H1 (cell line): ENCODE data around the gene ACOT2. TPM values are rescaled to one million over a fixed set of nuclear protein-coding genes. Genes with fewer than 3 reads are reported as not detected.
A peak's percentile ranks its signal among the peaks of the same experiment; 100 is the strongest.

Source experiments
- CTCF ChIA-PET: fragments of 300-600 bp; sonication (Branson Sonifier 250); formaldehyde crosslinking; loops from one replicate; lab custom pipeline; 2021; ENCODE audit not compliant: partially characterized antibody; lab: Charles Lee
- POLR2A ChIA-PET: fragments of 300-600 bp; sonication (Branson Sonifier 250); formaldehyde crosslinking; loops from one replicate; lab custom pipeline; 2021; ENCODE audit warnings: inconsistent platforms; ENCODE audit not compliant: partially characterized antibody; lab: Charles Lee
- DNase-seq, 2 experiments: peaks; one replicate each; pipeline versions ENCODE4 v3.0.0 to v3.0.0-alpha.2; 2010 to 2022; ENCODE audit warnings: low spot score in 2 of 2, low read depth in 1 of 2, mixed read lengths in 1 of 2
- FAIRE-seq: peaks from 2 replicates; lab custom pipeline; 2011; peaks lifted over from hg19 to GRCh38; lab: Jason Lieb, UNC
- H2AFZ ChIP-seq: 2 replicates; pipeline ENCODE4 v1.8.1; 2012; ENCODE audit warnings: low read length, inconsistent platforms
- H2AK5ac ChIP-seq: 2 replicates; pipeline ENCODE4 v1.6.1; 2013; ENCODE audit warnings: low read depth, low read length
- H2BK120ac ChIP-seq: replicated peaks from 2 replicates; pipeline ENCODE3; 2013; ENCODE audit warnings: low read depth, low read length, inconsistent platforms
- H2BK12ac ChIP-seq: 2 replicates; pipeline ENCODE4 v1.6.1; 2013; ENCODE audit warnings: low read depth, low read length
- H2BK15ac ChIP-seq: 2 replicates; pipeline ENCODE4 v1.6.1; 2013; ENCODE audit warnings: low read length
- H2BK20ac ChIP-seq: 2 replicates; pipeline ENCODE4 v1.6.1; 2013; ENCODE audit warnings: low read length
- H2BK5ac ChIP-seq: 2 replicates; pipeline ENCODE4 v1.6.1; 2013; ENCODE audit warnings: low read depth, low read length
- H3K14ac ChIP-seq: 2 replicates; pipeline ENCODE4 v1.6.1; 2013; ENCODE audit warnings: inconsistent platforms; ENCODE audit not compliant: insufficient read length
- H3K18ac ChIP-seq: 2 replicates; pipeline ENCODE4 v1.6.1; 2013; ENCODE audit warnings: low read length; ENCODE audit errors: extremely low read depth
- H3K23ac ChIP-seq: 2 replicates; pipeline ENCODE4 v1.6.1; 2013; ENCODE audit warnings: inconsistent platforms; ENCODE audit not compliant: insufficient read length
- H3K23me2 ChIP-seq: 2 replicates; pipeline ENCODE4 v1.6.1; 2013; ENCODE audit warnings: low read depth, low read length
- H3K27ac ChIP-seq: 2 replicates; pipeline ENCODE4 v1.6.1; 2011; ENCODE audit warnings: low read depth, low read length, inconsistent platforms
- H3K27me3 ChIP-seq, 4 experiments: replicated peaks in 1 of 4; 1 replicate in 1 of 4; 2 replicates in 3 of 4; pipeline versions ENCODE4 v1.6.1 to v1.8.1; 2011 to 2013; ENCODE audit warnings: low read length in 3 of 4, mild to moderate bottlenecking in 3 of 4, inconsistent platforms in 2 of 4, mixed read lengths in 2 of 4, moderate library complexity in 1 of 4; ENCODE audit not compliant: control insufficient read depth in 3 of 4, insufficient read depth in 3 of 4; ENCODE audit errors: extremely low read depth in 1 of 4
- H3K36me3 ChIP-seq, 4 experiments: 2 replicates each; pipeline versions ENCODE4 v1.6.1 to v1.8.1; 2011 to 2013; ENCODE audit warnings: mild to moderate bottlenecking in 4 of 4, low read length in 3 of 4, moderate library complexity in 2 of 4, control low read depth in 1 of 4, inconsistent platforms in 1 of 4; ENCODE audit not compliant: insufficient read depth in 4 of 4, control insufficient read depth in 2 of 4
- H3K4ac ChIP-seq: replicated peaks from 2 replicates; pipeline ENCODE3; 2013; ENCODE audit warnings: low read length, low read depth, mixed read lengths, inconsistent platforms; ENCODE audit not compliant: insufficient read length
- H3K4me1 ChIP-seq, 4 experiments: replicated peaks in 1 of 4; 1 replicate in 1 of 4; 2 replicates in 3 of 4; pipeline versions ENCODE4 v1.6.1 to v1.8.1; 2011 to 2013; ENCODE audit warnings: low read length in 3 of 4, inconsistent platforms in 2 of 4, mixed read lengths in 1 of 4; ENCODE audit not compliant: insufficient read depth in 4 of 4, control insufficient read depth in 3 of 4
- H3K4me2 ChIP-seq, 2 experiments: 2 replicates each; pipeline versions ENCODE4 v1.6.1 to v1.8.1; 2011 to 2013; ENCODE audit warnings: low read depth in 2 of 2, low read length in 2 of 2, control low read depth in 1 of 2, inconsistent platforms in 1 of 2, mild to moderate bottlenecking in 1 of 2; ENCODE audit not compliant: insufficient read depth in 1 of 2
- H3K4me3 ChIP-seq, 4 experiments: fragments of 200-600, 300-600 bp in 1 of 4; sonication (generic), shearing (Covaris generic), sonication (Bioruptor Twin) in 1 of 4; 2 replicates each; pipeline versions ENCODE4 v1.5.1 to v1.8.1; 2011 to 2016; ENCODE audit warnings: low read length in 4 of 4, low read depth in 3 of 4, control low read depth in 2 of 4, inconsistent platforms in 2 of 4, mild to moderate bottlenecking in 2 of 4, mixed read lengths in 1 of 4, moderate library complexity in 1 of 4; ENCODE audit not compliant: insufficient read depth in 2 of 4; ENCODE audit errors: extremely low read depth in 1 of 4
- H3K56ac ChIP-seq: replicated peaks from 2 replicates; pipeline ENCODE3; 2013; ENCODE audit warnings: low read depth, mild to moderate bottlenecking, mixed read lengths, low read length, inconsistent platforms; ENCODE audit not compliant: insufficient read length
- H3K79me1 ChIP-seq: 2 replicates; pipeline ENCODE4 v1.6.1; 2013; ENCODE audit warnings: low read depth, low read length, control low read depth
- H3K79me2 ChIP-seq, 2 experiments: 2 replicates each; pipeline versions ENCODE4 v1.6.1 to v1.8.1; 2012 to 2013; ENCODE audit warnings: low read length in 2 of 2, mild to moderate bottlenecking in 2 of 2, inconsistent platforms in 1 of 2; ENCODE audit not compliant: insufficient read depth in 2 of 2, control insufficient read depth in 1 of 2
- H3K9ac ChIP-seq, 4 experiments: replicated peaks in 1 of 4; 1 replicate in 1 of 4; 2 replicates in 3 of 4; pipeline versions ENCODE4 v1.6.1 to v1.8.1; 2011 to 2013; ENCODE audit warnings: low read depth in 3 of 4, low read length in 3 of 4, control low read depth in 2 of 4, mild to moderate bottlenecking in 2 of 4, moderate library complexity in 2 of 4, inconsistent platforms in 1 of 4; ENCODE audit errors: extremely low read depth in 1 of 4
- H3K9me3 ChIP-seq, 2 experiments: 2 replicates each; pipeline versions ENCODE4 v1.6.1 to v1.8.1; 2012 to 2013; ENCODE audit warnings: mild to moderate bottlenecking in 2 of 2, moderate library complexity in 2 of 2, control low read depth in 1 of 2, inconsistent platforms in 1 of 2, low read depth in 1 of 2, low read length in 1 of 2, mixed read lengths in 1 of 2; ENCODE audit not compliant: insufficient read depth in 2 of 2
- H4K20me1 ChIP-seq, 2 experiments: replicated peaks in 1 of 2; 2 replicates each; pipeline versions ENCODE3 to v1.8.1; 2011 to 2013; ENCODE audit warnings: inconsistent platforms in 2 of 2, low read length in 2 of 2, mild to moderate bottlenecking in 1 of 2; ENCODE audit not compliant: insufficient read depth in 2 of 2, control insufficient read depth in 1 of 2
- H4K5ac ChIP-seq: 2 replicates; pipeline ENCODE4 v1.6.1; 2013; ENCODE audit warnings: low read length, low read depth, mixed read lengths, inconsistent platforms; ENCODE audit not compliant: insufficient read length
- H4K8ac ChIP-seq: 2 replicates; pipeline ENCODE4 v1.8.0; 2013; ENCODE audit warnings: mild to moderate bottlenecking, moderate library complexity, low read length, inconsistent platforms; ENCODE audit not compliant: insufficient read depth; ENCODE audit errors: extremely low read depth
- H4K91ac ChIP-seq: replicated peaks from 2 replicates; pipeline ENCODE3; 2013; ENCODE audit warnings: low read length, mixed read lengths, inconsistent platforms; ENCODE audit not compliant: insufficient read length
- NRF1 ChIP-seq: IDR thresholded peaks from 2 replicates; pipeline ENCODE4 v1.6.1; 2011; ENCODE audit warnings: mild to moderate bottlenecking, low read depth, low read length, improper control_type of control experiment
- SUZ12 ChIP-seq: fragments of 200-600 bp; sonication (generic); IDR thresholded peaks from 2 replicates; pipeline ENCODE4 v1.6.1; 2012; ENCODE audit warnings: mild to moderate bottlenecking, inconsistent platforms, low read length, moderate library complexity, mixed read lengths
- WGBS, 2 experiments: shearing (Covaris generic) in 1 of 2; methylation state at CpG; one replicate each; pipeline versions ENCODE4 v1.1.6 to v1.1.7; 2013 to 2015; ENCODE audit warnings: low lambda C conversion rate in 2 of 2, mixed read lengths in 2 of 2, inconsistent platforms in 1 of 2, low coverage in 1 of 2, missing lambda C conversion rate in 1 of 2; ENCODE audit not compliant: insufficient replicate concordance in 2 of 2, insufficient coverage in 1 of 2, insufficient read length in 1 of 2; ENCODE audit errors: extremely low coverage in 1 of 2, missing lambda C conversion rate in 1 of 2; 5-methylcytosine and 5-hydroxymethylcytosine counted together
- polyA plus RNA-seq, 7 experiments: library from polyadenylated mRNA; depleted of rRNA in 3 of 7; stranded (reverse) in 5 of 7; unstranded in 2 of 7; fragments of >200 nt in 5 of 7; fragments of 200-250 nt in 2 of 7; gene quantifications; 1 replicate in 5 of 7; 2 replicates in 1 of 7; 4 replicates in 1 of 7; pipeline versions ENCODE4 v1.2.1 to v1.2.3, GENCODE V29; 2011 to 2013; ENCODE audit warnings: missing spikeins in 2 of 7, mixed read lengths in 2 of 7
- total RNA-seq: library from RNA; stranded (reverse); fragmentation: NEBNext Ultra II Directional; extraction: Animal tissue kit (Norgen Biotek cat#: 25700); gene quantifications from 2 replicates; pipeline ENCODE4 v1.2.1, GENCODE V29; 2021

ACOT2 gene
- total and polyA plus RNA-seq, 2 of the 8 experiments (the other 6 are each of a cell fraction or from before 2014, with no cell fraction given) = 5.8 to 5.9 TPM

DNA sequence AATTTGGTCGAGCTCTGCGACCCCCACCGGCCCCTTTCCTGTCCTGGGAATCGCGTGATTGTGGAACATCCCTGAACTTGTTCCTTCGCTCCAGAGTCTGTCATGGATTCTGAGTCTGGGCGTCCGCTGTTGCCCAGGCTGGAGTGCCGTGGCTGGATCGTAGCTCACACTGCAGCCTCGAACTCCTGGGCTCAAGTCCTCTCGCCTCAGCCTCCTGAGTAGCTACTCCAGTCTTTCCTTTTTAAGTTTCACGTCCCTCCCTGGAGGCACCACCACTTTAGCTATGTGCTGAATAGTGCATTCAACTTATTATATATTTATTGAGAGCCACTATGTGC, 44.0 kb downstream of the ACOT2 start:
- H3K14ac ChIP-seq = no peak overlapping the region
- H2BK12ac ChIP-seq = peak overlapping the region; percentile 46; the same call in 1 of the 2 replicates
- no peaks in the 10 kb centered on the region for H3K9me3 ChIP-seq
- H4K8ac ChIP-seq = peak overlapping the region; percentile 39; the same call in 1 of the 2 replicates
- 29% methylated on average over 9 of the region's 13 CpGs; no CpG with 5 or more reads in 1 of the 2 experiments for WGBS, 2 experiments
- no peak overlapping the region for H2BK20ac ChIP-seq
- H4K5ac ChIP-seq = no peak overlapping the region
- DNase-seq = no peak
- ChIA-PET POLR2A (interaction anchor here (0.6 to 2.4 kb wide), 15 partner anchors 11 to 477 kb away, joined by 3 to 14 read pairs (median 4); partner anchors contain the start of genes ACOT2, ACOT4, DNAL1 and PSEN1), CTCF (interaction anchor here (0.9 to 1.7 kb wide), 7 partner anchors 13 to 145 kb away, joined by 3 to 11 read pairs (median 4); partner anchors contain the start of gene ACOT1)
- peak overlapping the region; percentile 3 to 82 (median 62); a peak in 6 of 7 replicates for H3K9ac ChIP-seq
- TF ChIP-seq SUZ12 (peak; percentile 11; the same call in 1 of the 2 replicates), NRF1 (no peak)
- no peak overlapping the region for H3K23ac ChIP-seq
- no peaks in the 10 kb centered on the region for H4K20me1 ChIP-seq
- H2BK120ac ChIP-seq = no peak overlapping the region
- no peak overlapping the region for H2AK5ac ChIP-seq
- no peak overlapping the region for H2BK5ac ChIP-seq
- H3K27me3 ChIP-seq = peaks cover 0 to 32% (median 12%) of the 10 kb centered on the region in 4 experiments; a peak in 5 of 7 replicates
- H3K27ac ChIP-seq = no peak overlapping the region
- H2AFZ ChIP-seq = no peak overlapping the region
- peak overlapping the region; percentile 40 to 84 for H3K4me2 ChIP-seq
- H3K56ac ChIP-seq = no peak overlapping the region
- FAIRE-seq = no peak
- H3K79me2 ChIP-seq = no peaks in the 10 kb centered on the region
- H3K4ac ChIP-seq = no peak overlapping the region
- H3K23me2 ChIP-seq = peaks cover 5% of the 10 kb centered on the region; the same call in 1 of the 2 replicates
- peaks cover 0 to 5% (median 0%) of the 10 kb centered on the region in 4 experiments; a peak in 1 of 7 replicates for H3K4me1 ChIP-seq
- no peak overlapping the region for H4K91ac ChIP-seq
- H3K79me1 ChIP-seq = no peaks in the 10 kb centered on the region
- no peaks in the 10 kb centered on the region for H3K36me3 ChIP-seq
- H2BK15ac ChIP-seq = no peak overlapping the region; the same call in 1 of the 2 replicates
- no peak overlapping the region for H3K18ac ChIP-seq
- H3K4me3 ChIP-seq = peak overlapping the region; percentile 51 to 75 (median 70)
